GM23248 (cell line): Measurements from ENCODE around the gene SOX8.

Source experiments
- EZH2 ChIP-seq: fragments of 200-600 bp; sonication (generic); IDR thresholded peaks from 2 replicates; pipeline ENCODE4 v1.6.1; 2018; ENCODE audit warnings: antibody characterized with exemption, mild to moderate bottlenecking; ENCODE audit not compliant: insufficient read depth, poor library complexity, severe bottlenecking
- EZH2phosphoT487 ChIP-seq: fragments of 200-600 bp; sonication (generic); IDR thresholded peaks from 2 replicates; pipeline ENCODE4 v1.6.1; 2018; ENCODE audit warnings: antibody characterized with exemption, moderate library complexity, mild to moderate bottlenecking, low read depth; ENCODE audit not compliant: insufficient read depth

- TF ChIP-seq EZH2 (no peak), EZH2phosphoT487 (no peak)
Observed at GRCh38 chr16:1028056-1028455, 46.5 kb downstream of the SOX8 start.
